Body of pancreas (tissue), 4 donors: ENCODE measurements around the gene ESRRG. TPM values are rescaled to one million over a fixed set of nuclear protein-coding genes. Genes with fewer than 3 reads are reported as not detected.

Experiments
- ATAC-seq: fragments of 150-250 bp; one replicate; pipeline ENCODE4 v1.9.1; 2016
- DNase-seq, 4 donors: peaks; one replicate each; pipeline ENCODE4 v3.0.0-alpha.2; 2019
- H3K27ac ChIP-seq, 4 donors: fragments of 200-600 bp; sonication (generic); 1 replicate in 3 of 4; 2 replicates in 1 of 4; pipeline versions ENCODE4 v1.5.1 to v1.6.1; 2016 to 2019; ENCODE audit warnings: mild to moderate bottlenecking in 1 of 4, mixed read lengths in 1 of 4, moderate library complexity in 1 of 4
- H3K27me3 ChIP-seq, 2 donors: fragments of 200-600 bp; sonication (generic); one replicate each; pipeline ENCODE4 v1.6.0; 2016; ENCODE audit warnings: mild to moderate bottlenecking in 1 of 2
- H3K36me3 ChIP-seq, 2 donors: fragments of 200-600 bp; sonication (generic); replicated peaks in 1 of 2; 2 replicates each; pipeline ENCODE4 v1.5.1; 2016; ENCODE audit warnings: low read depth in 2 of 2; ENCODE audit not compliant: insufficient read depth in 1 of 2
- H3K4me1 ChIP-seq: fragments of 200-600 bp; sonication (generic); one replicate; pipeline ENCODE4 v1.6.0; 2016
- H3K4me3 ChIP-seq, 2 donors: fragments of 200-600 bp; sonication (generic); 1 replicate in 1 of 2; 2 replicates in 1 of 2; pipeline ENCODE4 v1.5.1; 2016 to 2019
- H3K9me3 ChIP-seq, 3 donors: fragments of 200-600 bp; sonication (generic); 1 replicate in 2 of 3; 2 replicates in 1 of 3; pipeline ENCODE4 v1.5.1; 2016
- POLR2A ChIP-seq, 3 donors: fragments of 450-650 bp; IDR thresholded peaks; one replicate each; pipeline ENCODE4 v1.6.1; 2016; ENCODE audit warnings: antibody characterized with exemption in 3 of 3, mild to moderate bottlenecking in 2 of 3
- WGBS, 2 donors: methylation state at CpG; one replicate each; pipeline ENCODE4 v1.1.5; 2017; 5-methylcytosine and 5-hydroxymethylcytosine counted together
- intact Hi-C: fragments of 100-400 bp; cut with DNase I; formaldehyde crosslinking; loops from one replicate; pipeline ENCODE4 v1.15.1; 2023
- total RNA-seq, 2 donors: library from RNA; depleted of rRNA; stranded (reverse); fragments of >200 nt; gene quantifications; one replicate each; pipeline ENCODE4 v1.1.0, GENCODE V29; 2016
- TF ChIP-seq, protein P1 (sequence below), 7 experiments: fragments of 450-650 bp in 4 of 7; fragments of 200-600 bp in 3 of 7; sonication (generic) in 3 of 7; IDR thresholded peaks; one replicate each; pipeline ENCODE4 v1.5.1; 2016 to 2019; ENCODE audit warnings: antibody characterized with exemption in 7 of 7

Gene ESRRG
- total RNA-seq, 2 donors from 2014 or later, result 13.5 to 18.7 TPM

DNA sequence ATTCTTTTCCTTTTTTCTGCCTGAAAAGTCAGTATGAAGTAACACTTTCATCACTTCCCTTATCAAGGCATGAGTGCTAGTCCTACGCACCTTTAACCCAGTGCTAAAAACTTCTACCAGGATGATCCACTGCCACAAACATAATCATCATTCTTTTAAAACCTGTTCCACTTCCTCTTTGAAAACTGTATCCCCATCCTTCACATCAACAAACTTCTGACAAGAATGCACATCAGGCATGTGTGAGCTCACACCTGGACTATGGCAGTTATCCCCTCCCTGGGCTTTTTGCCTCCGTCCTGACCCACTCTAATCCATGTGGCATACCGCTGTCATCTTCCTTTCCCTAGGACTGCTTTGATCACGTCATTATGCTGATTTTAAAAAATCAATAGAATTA lies 70.2 kb downstream of the ESRRG start:
- DNase-seq, result no peak
- 58 to 65% methylated on average over 4 of the region's 4 CpGs for WGBS, 2 donors
- H3K27ac ChIP-seq, result no peak overlapping the region
- no peak overlapping the region for H3K4me3 ChIP-seq
- no peaks in the 10 kb centered on the region for H3K9me3 ChIP-seq
- no peaks in the 10 kb centered on the region for H3K36me3 ChIP-seq
- intact Hi-C loops, result no loop called here
- H3K27me3 ChIP-seq, result no peaks in the 10 kb centered on the region
- no peaks in the 10 kb centered on the region for H3K4me1 ChIP-seq
- no peak for ATAC-seq
- TF ChIP-seq, protein P1, sequence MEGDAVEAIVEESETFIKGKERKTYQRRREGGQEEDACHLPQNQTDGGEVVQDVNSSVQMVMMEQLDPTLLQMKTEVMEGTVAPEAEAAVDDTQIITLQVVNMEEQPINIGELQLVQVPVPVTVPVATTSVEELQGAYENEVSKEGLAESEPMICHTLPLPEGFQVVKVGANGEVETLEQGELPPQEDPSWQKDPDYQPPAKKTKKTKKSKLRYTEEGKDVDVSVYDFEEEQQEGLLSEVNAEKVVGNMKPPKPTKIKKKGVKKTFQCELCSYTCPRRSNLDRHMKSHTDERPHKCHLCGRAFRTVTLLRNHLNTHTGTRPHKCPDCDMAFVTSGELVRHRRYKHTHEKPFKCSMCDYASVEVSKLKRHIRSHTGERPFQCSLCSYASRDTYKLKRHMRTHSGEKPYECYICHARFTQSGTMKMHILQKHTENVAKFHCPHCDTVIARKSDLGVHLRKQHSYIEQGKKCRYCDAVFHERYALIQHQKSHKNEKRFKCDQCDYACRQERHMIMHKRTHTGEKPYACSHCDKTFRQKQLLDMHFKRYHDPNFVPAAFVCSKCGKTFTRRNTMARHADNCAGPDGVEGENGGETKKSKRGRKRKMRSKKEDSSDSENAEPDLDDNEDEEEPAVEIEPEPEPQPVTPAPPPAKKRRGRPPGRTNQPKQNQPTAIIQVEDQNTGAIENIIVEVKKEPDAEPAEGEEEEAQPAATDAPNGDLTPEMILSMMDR (IDR thresholded peaks at IDR 0.05), result no peak
- no peak for TF ChIP-seq POLR2A (IDR thresholded peaks at IDR 0.05)

DNA sequence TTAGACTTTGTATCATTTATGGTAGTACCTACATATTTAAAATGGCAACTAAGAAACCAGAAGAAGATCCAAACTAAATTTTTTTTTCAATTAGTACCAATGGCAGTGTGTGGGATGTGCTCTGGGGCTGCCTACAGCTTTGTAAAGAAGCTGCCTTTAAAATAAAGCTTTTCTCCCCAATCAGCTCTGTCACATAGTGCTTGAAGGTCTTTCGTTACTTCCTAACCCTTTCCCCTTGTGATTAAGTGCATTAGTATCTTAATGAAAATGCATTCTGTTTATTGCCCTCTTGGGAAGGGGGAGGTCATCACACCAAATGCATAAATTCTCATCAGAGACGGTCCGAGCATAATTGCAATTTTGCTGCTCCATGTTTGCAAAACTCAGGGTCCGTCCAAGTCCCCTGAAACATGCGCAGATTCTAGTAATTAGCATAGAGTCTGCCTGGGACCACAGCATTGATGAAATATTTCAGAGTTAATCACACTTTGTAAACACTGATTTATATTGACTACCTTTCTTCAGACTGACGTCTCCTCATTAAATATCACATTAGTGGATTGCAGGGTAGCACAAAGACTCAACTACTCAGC lies 71.3 kb downstream of the ESRRG start:
- 52 to 67% methylated on average over 6 of the region's 6 CpGs for whole genome bisulfite sequencing, 2 donors
- no peak for TF ChIP-seq POLR2A (IDR thresholded peaks at IDR 0.05)
- TF ChIP-seq, protein P1 (IDR thresholded peaks at IDR 0.05), result no peak
- Histone ChIP-seq H3K27ac (no peak overlapping the region), H3K4me1 (no peaks in the 10 kb centered on the region), H3K4me3 (no peak overlapping the region), H3K27me3 (no peaks in the 10 kb centered on the region), H3K9me3 (no peaks in the 10 kb centered on the region), H3K36me3 (no peaks in the 10 kb centered on the region)
- DNase-seq (no peak), ATAC-seq (no peak)
- intact Hi-C loops, result no loop called here

DNA sequence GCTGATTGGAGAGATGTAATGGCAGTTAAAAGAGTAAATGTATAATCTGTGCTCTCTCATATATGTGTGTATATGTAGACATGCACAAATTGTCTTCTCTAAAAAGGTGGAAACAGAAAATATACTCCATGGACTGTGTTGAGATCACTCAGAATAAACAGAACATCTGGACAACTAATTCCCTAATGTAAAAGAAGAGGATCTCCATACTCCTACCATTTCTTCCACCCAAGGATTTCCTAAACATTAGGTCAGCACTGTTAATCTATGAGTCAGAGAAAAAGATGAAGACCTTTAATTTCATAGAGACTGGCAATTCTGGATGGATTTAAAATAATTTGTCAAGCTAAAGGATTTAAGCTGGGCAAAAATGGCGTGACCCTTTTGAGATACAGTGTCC lies 80.1 kb downstream of the ESRRG start:
- H3K4me1 ChIP-seq, result no peaks in the 10 kb centered on the region
- H3K4me3 ChIP-seq, result no peak overlapping the region
- no peak overlapping the region for H3K27ac ChIP-seq
- H3K36me3 ChIP-seq, result no peaks in the 10 kb centered on the region
- intact Hi-C loops, result no loop called here
- ATAC-seq, result no peak
- H3K9me3 ChIP-seq, result no peaks in the 10 kb centered on the region
- no peaks in the 10 kb centered on the region for H3K27me3 ChIP-seq
- TF ChIP-seq, protein P1 (IDR thresholded peaks at IDR 0.05), result no peak
- no peak for TF ChIP-seq POLR2A (IDR thresholded peaks at IDR 0.05)
- 84 to 85% methylated on average over 1 of the region's 1 CpG for WGBS, 2 donors
- DNase-seq, result no peak

DNA sequence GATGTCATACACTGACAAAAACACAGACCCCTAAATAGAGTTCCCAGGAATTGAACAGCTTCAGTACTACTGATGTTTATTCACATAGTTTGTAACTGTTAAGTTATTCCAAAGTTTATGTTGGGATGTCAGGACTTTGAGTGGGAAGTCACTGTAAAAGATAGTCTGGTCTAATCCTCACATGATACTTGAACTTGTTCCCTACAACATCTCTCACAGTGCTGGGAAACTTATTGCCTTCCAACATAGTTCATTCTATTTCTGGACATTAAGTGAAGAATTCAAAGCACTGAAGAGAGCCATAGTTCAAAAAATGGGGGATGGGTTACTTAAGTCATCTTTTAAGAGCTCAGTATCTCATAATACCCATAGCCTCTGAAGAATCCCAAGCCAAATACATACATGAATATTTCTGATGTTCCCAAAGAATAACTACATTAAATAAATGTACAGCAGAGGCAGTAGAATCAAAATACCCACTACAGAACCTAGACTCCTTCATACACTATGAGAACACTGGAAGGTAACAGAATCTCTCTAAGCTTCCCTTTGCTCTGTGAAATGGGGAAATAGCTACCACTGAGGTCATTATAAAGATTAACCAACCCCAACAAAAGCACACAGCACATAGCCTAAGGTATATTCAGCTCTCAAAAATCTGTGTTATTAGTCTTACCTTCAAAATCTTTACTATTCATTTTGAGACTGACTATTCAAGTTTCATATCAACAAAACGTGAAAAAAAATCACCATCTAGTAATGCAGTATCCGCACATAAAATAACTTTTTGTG lies 81.4 kb downstream of the ESRRG start:
- H3K36me3 ChIP-seq, result no peaks in the 10 kb centered on the region
- intact Hi-C loops, result no loop called here
- WGBS, 2 donors, result 78 to 81% methylated on average over 2 of the region's 2 CpGs
- H3K9me3 ChIP-seq, result no peaks in the 10 kb centered on the region
- no peaks in the 10 kb centered on the region for H3K27me3 ChIP-seq
- DNase-seq (no peak), ATAC-seq (no peak)
- no peak overlapping the region for H3K4me3 ChIP-seq
- H3K4me1 ChIP-seq, result no peaks in the 10 kb centered on the region
- TF ChIP-seq, protein P1 (IDR thresholded peaks at IDR 0.05), result no peak
- TF ChIP-seq POLR2A (IDR thresholded peaks at IDR 0.05), result no peak
- H3K27ac ChIP-seq, result no peak overlapping the region
